Inferior parietal cortex (tissue), 1 donor: ENCODE results near the gene FABP1.

ENCODE experiments used
- DNase-seq: peaks from one replicate; pipeline ENCODE4 v3.0.0-alpha.2; 2016; ENCODE audit errors: extremely low spot score

Gene FABP1

GRCh38 chr2:88127888-88128653 is at the start of gene FABP1:
TSS of gene FABP1 (minus strand) at chr2:88128062. CDS start at chr2:88128017, 45 bp downstream.
- DNase-seq, result no peak

- no peak for DNase-seq
These were observed 49.7 kb upstream of the FABP1 start for GRCh38 chr2:88177556-88177955.

GRCh38 chr2:88176352-88176984 is 48.6 kb upstream of the FABP1 start:
- DNase-seq, result no peak

GRCh38 chr2:88172882-88173281 is 45.0 kb upstream of the FABP1 start:
- no peak for DNase-seq

- DNase-seq, result no peak
These were observed 44.1 kb upstream of the FABP1 start for GRCh38 chr2:88171966-88172365.

GRCh38 chr2:88170472-88170892 is 42.6 kb upstream of the FABP1 start:
- no peak for DNase-seq

- no peak for DNase-seq
These were observed 40.5 kb upstream of the FABP1 start for GRCh38 chr2:88168386-88168785.

GRCh38 chr2:88167740-88168139 is 39.9 kb upstream of the FABP1 start:
- no peak for DNase-seq

- peak; percentile 36 for DNase-seq
These were observed 37.6 kb upstream of the FABP1 start for GRCh38 chr2:88165332-88166003.

GRCh38 chr2:88161446-88162244 is 33.8 kb upstream of the FABP1 start:
- no peak for DNase-seq

- no peak for DNase-seq
These were observed 32.7 kb upstream of the FABP1 start for GRCh38 chr2:88160517-88160916.

GRCh38 chr2:88159955-88160415 is 32.1 kb upstream of the FABP1 start:
- DNase-seq, result peak; percentile 93

- DNase-seq, result no peak
These were observed 31.6 kb upstream of the FABP1 start for GRCh38 chr2:88159481-88159880.

- no peak for DNase-seq
These were observed 21.1 kb upstream of the FABP1 start for GRCh38 chr2:88148929-88149438.

- DNase-seq, result no peak
These were observed 19.3 kb upstream of the FABP1 start for GRCh38 chr2:88147145-88147544.

- no peak for DNase-seq
These were observed 18.7 kb upstream of the FABP1 start for GRCh38 chr2:88146590-88146989.

GRCh38 chr2:88144914-88145497 is 17.1 kb upstream of the FABP1 start:
- no peak for DNase-seq

GRCh38 chr2:88144271-88144670 is 16.4 kb upstream of the FABP1 start:
- no peak for DNase-seq

GRCh38 chr2:88141952-88142351 is 14.1 kb upstream of the FABP1 start:
- DNase-seq, result no peak

GRCh38 chr2:88139804-88140203 is 11.9 kb upstream of the FABP1 start:
- DNase-seq, result no peak

- no peak for DNase-seq
These were observed 11.4 kb upstream of the FABP1 start for GRCh38 chr2:88139203-88139702.
